EH (cell line): ENCODE results near the gene CCDC124.
"Not testable (repeated sequence)": the region's sequence is repeated elsewhere in the genome, so short reads cannot be mapped to it uniquely, and the experiment has no call there.

Experiments used
- DNase-seq: peaks from one replicate; pipeline ENCODE4 v3.0.0-alpha.2; 2015; ENCODE audit warnings: low read depth

CCDC124 gene

GRCh38 chr19:17932485-17933338, at the start of gene CCDC124:
CCDC124 (plus strand) TSS chr19:17933015; CDS start chr19:17936421, 3,406 bp downstream.
- peak; percentile 91 for DNase-seq

GRCh38 chr19:17883627-17884410, 49.0 kb upstream of the CCDC124 start:
- no peak for DNase-seq

- DNase-seq = no peak
Measured at GRCh38 chr19:17886515-17886914, 46.3 kb upstream of the CCDC124 start.

GRCh38 chr19:17887221-17887620, 45.6 kb upstream of the CCDC124 start:
- not testable (repeated sequence) for DNase-seq

GRCh38 chr19:17888260-17888659, 44.6 kb upstream of the CCDC124 start:
- DNase-seq = no peak

GRCh38 chr19:17889609-17890214, 43.1 kb upstream of the CCDC124 start:
- DNase-seq = peak; percentile 68

- DNase-seq = no peak
Measured at GRCh38 chr19:17893766-17894165, 39.0 kb upstream of the CCDC124 start.

- peak; percentile 77 for DNase-seq
Measured at GRCh38 chr19:17902701-17903100, 30.1 kb upstream of the CCDC124 start.

GRCh38 chr19:17908244-17908643, 24.6 kb upstream of the CCDC124 start:
- DNase-seq = no peak

- DNase-seq = no peak
Measured at GRCh38 chr19:17909003-17909732, 23.6 kb upstream of the CCDC124 start.

- no peak for DNase-seq
Measured at GRCh38 chr19:17910791-17911360, 21.9 kb upstream of the CCDC124 start.

- DNase-seq = no peak
Measured at GRCh38 chr19:17915940-17916593, 16.7 kb upstream of the CCDC124 start.

- DNase-seq = not testable (repeated sequence)
Measured at GRCh38 chr19:17918151-17918550, 14.7 kb upstream of the CCDC124 start.

- DNase-seq = not testable (repeated sequence)
Measured at GRCh38 chr19:17919122-17919521, 13.7 kb upstream of the CCDC124 start.

- DNase-seq = no peak
Measured at GRCh38 chr19:17920527-17920926, 12.3 kb upstream of the CCDC124 start.

GRCh38 chr19:17922138-17922537, 10.7 kb upstream of the CCDC124 start:
- no peak for DNase-seq

- DNase-seq = no peak
Measured at GRCh38 chr19:17926044-17926443, 6.8 kb upstream of the CCDC124 start.

GRCh38 chr19:17929056-17929455, 3.8 kb upstream of the CCDC124 start:
- no peak for DNase-seq

GRCh38 chr19:17931532-17932191, 1.2 kb upstream of the CCDC124 start:
- no peak for DNase-seq

- DNase-seq = peak; percentile 62
Measured at GRCh38 chr19:17933414-17934129, 757 bp downstream of the CCDC124 start.
